Progenitor cell of endocrine pancreas (in vitro differentiated cells): ENCODE measurements around the gene PALLD. TPM values are rescaled to one million over a fixed set of nuclear protein-coding genes. Genes with fewer than 3 reads are reported as not detected.

Experiments
- DNase-seq: peaks from one replicate; pipeline ENCODE4 v3.0.0; 2021; ENCODE audit warnings: low spot score; ENCODE audit not compliant: unreplicated experiment
- H3K27ac Mint-ChIP-seq: 2 replicates; pipeline ENCODE4 v1.8.0; 2021; ENCODE audit warnings: mild to moderate bottlenecking, moderate library complexity, mixed read lengths
- H3K27me3 Mint-ChIP-seq: 2 replicates; pipeline ENCODE4 v1.8.0; 2021; ENCODE audit warnings: mixed read lengths
- H3K36me3 Mint-ChIP-seq: 2 replicates; pipeline ENCODE4 v1.8.0; 2022; ENCODE audit warnings: mixed read lengths; ENCODE audit not compliant: insufficient read depth
- H3K4me1 Mint-ChIP-seq: 2 replicates; pipeline ENCODE4 v1.8.0; 2021; ENCODE audit warnings: low read depth, mixed read lengths
- H3K4me3 Mint-ChIP-seq: 2 replicates; pipeline ENCODE4 v1.8.0; 2021; ENCODE audit warnings: low read depth, mild to moderate bottlenecking, moderate library complexity, mixed read lengths
- H3K9me3 Mint-ChIP-seq: 2 replicates; pipeline ENCODE4 v1.8.0; 2021; ENCODE audit warnings: low read depth, mixed read lengths
- total RNA-seq: library from RNA; stranded (reverse); gene quantifications from 2 replicates; pipeline ENCODE4 v1.2.1, GENCODE V29; 2021
- TF ChIP-seq, protein P1 (sequence below): fragments of 200-600 bp; sonication (generic); IDR thresholded peaks from one replicate; pipeline ENCODE4 v1.5.0; 2021; ENCODE audit warnings: antibody characterized with exemption, mild to moderate bottlenecking; ENCODE audit not compliant: unreplicated experiment

The PALLD gene
- total RNA-seq, 1 donor from 2014 or later, result 43.2 TPM

DNA sequence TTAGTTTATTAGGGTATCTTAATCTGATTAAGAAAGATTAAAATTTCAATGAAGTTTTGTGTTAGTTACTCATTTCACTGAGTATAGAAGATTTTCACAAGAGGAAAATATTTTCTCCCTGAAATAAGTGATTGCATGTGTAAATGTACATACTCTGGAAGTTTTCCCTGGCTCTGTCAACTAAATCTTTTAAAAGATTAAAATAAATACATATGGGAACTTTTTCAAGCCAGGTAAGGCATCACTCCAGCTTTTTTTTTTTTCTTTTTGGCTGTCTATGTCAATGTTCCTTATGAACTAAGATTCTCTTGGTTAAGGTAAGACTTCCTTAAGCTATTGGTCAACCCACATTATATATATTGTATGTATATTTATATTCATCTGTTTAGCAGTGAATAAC, 395.6 kb downstream of the PALLD start:
- Mint-ChIP-seq H3K4me3 (no peak overlapping the region), H3K27ac (no peak overlapping the region), H3K9me3 (no peaks in the 10 kb centered on the region), H3K36me3 (peaks cover 36% of the 10 kb centered on the region), H3K27me3 (no peaks in the 10 kb centered on the region), H3K4me1 (peaks cover 4% of the 10 kb centered on the region)
- no peak for DNase-seq
- TF ChIP-seq, protein P1, sequence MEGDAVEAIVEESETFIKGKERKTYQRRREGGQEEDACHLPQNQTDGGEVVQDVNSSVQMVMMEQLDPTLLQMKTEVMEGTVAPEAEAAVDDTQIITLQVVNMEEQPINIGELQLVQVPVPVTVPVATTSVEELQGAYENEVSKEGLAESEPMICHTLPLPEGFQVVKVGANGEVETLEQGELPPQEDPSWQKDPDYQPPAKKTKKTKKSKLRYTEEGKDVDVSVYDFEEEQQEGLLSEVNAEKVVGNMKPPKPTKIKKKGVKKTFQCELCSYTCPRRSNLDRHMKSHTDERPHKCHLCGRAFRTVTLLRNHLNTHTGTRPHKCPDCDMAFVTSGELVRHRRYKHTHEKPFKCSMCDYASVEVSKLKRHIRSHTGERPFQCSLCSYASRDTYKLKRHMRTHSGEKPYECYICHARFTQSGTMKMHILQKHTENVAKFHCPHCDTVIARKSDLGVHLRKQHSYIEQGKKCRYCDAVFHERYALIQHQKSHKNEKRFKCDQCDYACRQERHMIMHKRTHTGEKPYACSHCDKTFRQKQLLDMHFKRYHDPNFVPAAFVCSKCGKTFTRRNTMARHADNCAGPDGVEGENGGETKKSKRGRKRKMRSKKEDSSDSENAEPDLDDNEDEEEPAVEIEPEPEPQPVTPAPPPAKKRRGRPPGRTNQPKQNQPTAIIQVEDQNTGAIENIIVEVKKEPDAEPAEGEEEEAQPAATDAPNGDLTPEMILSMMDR, result no peak

DNA sequence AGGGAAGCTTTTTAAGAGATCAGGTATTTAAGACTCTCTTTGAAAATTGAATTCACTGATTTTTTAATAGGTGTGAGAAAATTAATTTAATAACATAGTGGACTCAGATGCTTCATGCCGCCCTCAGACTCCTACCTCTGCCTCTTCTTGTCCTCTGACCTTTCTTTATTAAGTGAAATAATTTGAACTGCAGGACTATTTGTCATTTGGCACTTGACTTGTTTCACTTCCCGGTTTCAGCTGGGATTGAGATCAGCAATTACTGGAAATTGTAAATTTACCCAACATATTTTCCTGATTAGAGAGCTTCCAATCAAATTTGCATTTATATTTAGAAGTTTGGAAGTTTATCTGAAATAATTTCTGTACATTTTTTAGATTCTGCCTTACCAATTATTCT, 396.4 kb downstream of the PALLD start:
- no peak overlapping the region for H3K4me3 Mint-ChIP-seq
- H3K36me3 Mint-ChIP-seq, result peaks cover 37% of the 10 kb centered on the region
- no peaks in the 10 kb centered on the region for H3K4me1 Mint-ChIP-seq
- H3K27ac Mint-ChIP-seq, result no peak overlapping the region
- no peaks in the 10 kb centered on the region for H3K27me3 Mint-ChIP-seq
- no peak for DNase-seq
- no peaks in the 10 kb centered on the region for H3K9me3 Mint-ChIP-seq
- TF ChIP-seq, protein P1, result no peak

DNA sequence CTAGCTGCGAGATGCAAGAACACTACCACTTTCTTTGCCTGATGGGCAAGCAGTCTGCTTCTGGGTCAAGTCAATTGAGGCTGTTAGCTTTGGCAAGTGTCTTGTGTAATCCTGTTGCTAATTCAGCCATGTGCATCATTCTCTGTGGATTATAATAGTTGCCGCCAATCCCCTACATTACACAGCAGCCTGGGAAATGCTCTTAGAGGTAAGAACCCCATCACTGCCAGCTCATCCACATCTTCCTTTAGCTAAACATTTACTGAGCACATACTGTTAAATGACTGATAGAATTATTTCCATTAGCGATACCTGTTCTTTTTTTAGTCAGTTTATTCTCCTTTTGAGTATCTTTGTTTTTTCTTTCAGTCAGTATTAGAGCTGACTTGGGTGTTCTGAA, 397.0 kb downstream of the PALLD start:
- no peak for DNase-seq
- Mint-ChIP-seq H3K4me3 (no peak overlapping the region), H3K27me3 (no peaks in the 10 kb centered on the region), H3K9me3 (no peaks in the 10 kb centered on the region), H3K4me1 (no peaks in the 10 kb centered on the region), H3K36me3 (peaks cover 41% of the 10 kb centered on the region), H3K27ac (no peak overlapping the region)
- TF ChIP-seq, protein P1, result no peak

DNA sequence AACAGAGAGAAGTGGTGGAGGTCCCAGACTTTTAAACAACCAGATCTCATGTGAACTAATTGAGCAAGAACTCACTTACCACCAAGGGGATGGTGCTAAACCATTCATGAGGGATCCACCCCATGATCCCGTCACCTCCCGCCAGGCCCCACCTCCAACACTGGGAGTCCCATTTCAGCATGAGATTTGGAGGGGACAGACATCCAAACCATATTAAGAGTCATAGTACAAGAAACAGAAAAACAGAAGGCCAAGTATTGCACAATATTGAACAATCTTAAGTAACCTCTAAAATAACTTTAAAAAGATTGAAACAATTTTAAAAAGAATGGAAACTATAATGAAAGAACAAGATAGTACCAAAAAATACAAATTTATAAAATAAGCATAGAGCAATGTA, 403.2 kb downstream of the PALLD start:
- TF ChIP-seq, protein P1, result no peak
- no peak for DNase-seq
- Mint-ChIP-seq H3K9me3 (no peaks in the 10 kb centered on the region), H3K27me3 (no peaks in the 10 kb centered on the region), H3K36me3 (peaks cover 32% of the 10 kb centered on the region), H3K4me3 (no peak overlapping the region), H3K27ac (no peak overlapping the region), H3K4me1 (no peaks in the 10 kb centered on the region)

DNA sequence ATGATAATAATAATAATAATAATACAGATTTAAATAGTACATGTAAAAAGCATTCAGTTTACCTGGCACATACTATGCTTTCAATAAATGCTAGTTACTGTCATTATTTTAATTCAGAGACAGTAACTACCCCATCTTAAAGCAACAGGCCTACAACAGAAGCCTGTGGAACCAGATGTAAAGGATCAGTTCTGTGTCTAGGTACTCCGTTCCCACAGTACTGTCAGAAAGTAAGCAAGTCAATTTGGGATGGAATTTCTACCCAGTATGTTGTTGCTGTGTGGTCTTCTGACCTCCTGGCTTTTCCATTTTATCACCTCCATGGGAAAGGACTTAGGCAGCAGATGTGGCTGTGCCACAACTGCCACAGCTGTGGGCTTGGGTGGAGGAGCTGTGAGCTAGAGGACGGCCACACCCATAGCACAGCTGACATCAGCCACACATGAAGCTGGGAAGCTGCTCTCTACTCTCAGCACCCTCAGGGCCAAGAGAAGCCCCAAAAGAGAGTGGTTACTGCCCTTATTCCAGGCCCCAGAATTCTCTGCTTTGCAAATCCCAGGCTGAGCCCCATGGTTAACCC, 410.4 kb downstream of the PALLD start:
- Mint-ChIP-seq H3K4me1 (no peaks in the 10 kb centered on the region), H3K27ac (no peak overlapping the region), H3K4me3 (no peak overlapping the region), H3K9me3 (no peaks in the 10 kb centered on the region), H3K36me3 (peaks cover 20% of the 10 kb centered on the region), H3K27me3 (no peaks in the 10 kb centered on the region)
- no peak for DNase-seq
- TF ChIP-seq, protein P1, result no peak
